CD4-positive, alpha-beta T cell (primary cell): Measurements from ENCODE around the gene CHRNB4. TPM values are rescaled to one million over a fixed set of nuclear protein-coding genes. Genes with fewer than 3 reads are reported as not detected.

Experiments used
- ATAC-seq: fragments of 200-7000 bp; cut with Tn5 transposase; one replicate; pipeline ENCODE4 v1.10.0; 2022; ENCODE audit warnings: mild to moderate bottlenecking; ENCODE audit not compliant: poor library complexity
- CTCF ChIA-PET: fragments of 350-600 bp; sonication (Branson Sonifier 250); formaldehyde crosslinking; loops from one replicate; lab custom pipeline; 2021; ENCODE audit warnings: antibody characterized with exemption, inconsistent platforms; lab: Charles Lee
- POLR2A ChIA-PET: fragments of 350-600 bp; sonication (Branson Sonifier 250); formaldehyde crosslinking; loops from one replicate; lab custom pipeline; 2021; ENCODE audit warnings: antibody characterized with exemption, inconsistent platforms; lab: Charles Lee
- DNase-seq, 14 experiments: peaks; one replicate each; pipeline ENCODE4 v3.0.0-alpha.2; 2013 to 2020; ENCODE audit warnings: mixed read lengths in 2 of 14
- H3K27ac ChIP-seq, 2 donors: one replicate each; pipeline versions ENCODE4 v1.5.1 to v1.7.0; 2013; ENCODE audit warnings: low read length in 2 of 2, low read depth in 1 of 2, mild to moderate bottlenecking in 1 of 2
- H3K27me3 ChIP-seq, 2 experiments: 1 replicate in 1 of 2; 2 replicates in 1 of 2; pipeline versions ENCODE4 v1.6.1 to v1.7.0; 2013; ENCODE audit warnings: low read length in 2 of 2, control low read depth in 1 of 2, mild to moderate bottlenecking in 1 of 2, moderate library complexity in 1 of 2; ENCODE audit not compliant: insufficient read depth in 2 of 2, control insufficient read depth in 1 of 2
- H3K36me3 ChIP-seq: one replicate; pipeline ENCODE4 v1.6.1; 2013; ENCODE audit warnings: low read length, control low read depth; ENCODE audit not compliant: insufficient read depth
- H3K4me1 ChIP-seq: one replicate; pipeline ENCODE4 v1.6.1; 2013; ENCODE audit warnings: low read length, control low read depth; ENCODE audit not compliant: insufficient read depth
- H3K4me3 ChIP-seq: one replicate; pipeline ENCODE4 v1.5.1; 2013; ENCODE audit warnings: mild to moderate bottlenecking, low read length, moderate library complexity
- H3K9me3 ChIP-seq, 2 experiments: 1 replicate in 1 of 2; 2 replicates in 1 of 2; pipeline versions ENCODE4 v1.6.1 to v1.7.0; 2013; ENCODE audit warnings: low read length in 2 of 2, mild to moderate bottlenecking in 2 of 2, control low read depth in 1 of 2, moderate library complexity in 1 of 2; ENCODE audit not compliant: control insufficient read depth in 1 of 2, insufficient read depth in 1 of 2
- H3K27ac Mint-ChIP-seq: one replicate; pipeline ENCODE4 v1.8.0; 2020; ENCODE audit warnings: mixed read lengths
- H3K27me3 Mint-ChIP-seq: one replicate; pipeline ENCODE4 v1.8.0; 2021; ENCODE audit warnings: mixed read lengths
- H3K36me3 Mint-ChIP-seq: one replicate; pipeline ENCODE4 v1.8.0; 2021; ENCODE audit warnings: low read depth, mixed read lengths
- H3K4me1 Mint-ChIP-seq: one replicate; pipeline ENCODE4 v1.8.0; 2021; ENCODE audit warnings: low read depth, mixed read lengths
- H3K4me3 Mint-ChIP-seq: one replicate; pipeline ENCODE4 v1.8.0; 2020; ENCODE audit warnings: mild to moderate bottlenecking, mixed read lengths
- H3K9me3 Mint-ChIP-seq: one replicate; pipeline ENCODE4 v1.8.0; 2020; ENCODE audit warnings: mixed read lengths
- CTCF ChIP-seq: fragments of 200-600 bp; IDR thresholded peaks from one replicate; pipeline ENCODE4 v1.8.0; 2022; ENCODE audit warnings: antibody characterized with exemption, mild to moderate bottlenecking
- intact Hi-C, 2 experiments: fragments of 100-400 bp; cut with DNase I in 1 of 2; cut with micrococcal nuclease in 1 of 2; formaldehyde crosslinking; loops; one replicate each; pipeline versions ENCODE4 v1.15.1 to v1.9.0; 2023 to 2025; cut with DNase I, micrococcal nuclease
- total RNA-seq, 174 experiments: library from RNA in 2 of 174; stranded (reverse) in 2 of 174; gene quantifications; one replicate each; pipeline ENCODE4 v1.2.3 and lab custom pipeline; 2021 to 2026

Gene CHRNB4
- total RNA-seq, 2 experiments from 2014 or later: not detected

- no peaks in the 10 kb centered on the region for H3K4me1 Mint-ChIP-seq
- Histone ChIP-seq H3K4me1 (no peaks in the 10 kb centered on the region), H3K27me3 (peaks cover 0 to 2% of the 10 kb centered on the region in 2 experiments), H3K4me3 (no peak overlapping the region), H3K27ac (no peak overlapping the region), H3K36me3 (no peaks in the 10 kb centered on the region), H3K9me3 (no peaks in the 10 kb centered on the region)
- no peaks in the 10 kb centered on the region for H3K36me3 Mint-ChIP-seq
- intact Hi-C loops: no loop called here
- H3K9me3 Mint-ChIP-seq: no peaks in the 10 kb centered on the region
- no peak overlapping the region for H3K27ac Mint-ChIP-seq
- no peak for ATAC-seq
- POLR2A ChIA-PET: no interaction called here
- CTCF ChIA-PET: no interaction called here
- H3K27me3 Mint-ChIP-seq: peaks cover 4% of the 10 kb centered on the region
- no peak for DNase-seq
- no peak overlapping the region for H3K4me3 Mint-ChIP-seq
- no peak for TF ChIP-seq CTCF
Measured at GRCh38 chr15:78605680-78606079, 35.3 kb downstream of the CHRNB4 start.

- Mint-ChIP-seq H3K9me3 (no peaks in the 10 kb centered on the region), H3K36me3 (no peaks in the 10 kb centered on the region), H3K4me3 (no peak overlapping the region), H3K27me3 (peaks cover 4% of the 10 kb centered on the region), H3K27ac (no peak overlapping the region), H3K4me1 (no peaks in the 10 kb centered on the region)
- no peaks in the 10 kb centered on the region for H3K4me1 ChIP-seq
- no peak overlapping the region for H3K27ac ChIP-seq
- intact Hi-C loops: no loop called here
- ChIA-PET CTCF (no interaction called here), POLR2A (no interaction called here)
- no peak for TF ChIP-seq CTCF
- no peak overlapping the region for H3K4me3 ChIP-seq
- no peaks in the 10 kb centered on the region for H3K36me3 ChIP-seq
- peaks cover 0 to 2% of the 10 kb centered on the region in 2 experiments for H3K27me3 ChIP-seq
- DNase-seq (no peak), ATAC-seq (no peak)
- no peaks in the 10 kb centered on the region for H3K9me3 ChIP-seq
Measured at GRCh38 chr15:78605201-78605600, 35.8 kb downstream of the CHRNB4 start.

GRCh38 chr15:78604420-78604819 lies 36.6 kb downstream of the CHRNB4 start:
- Histone ChIP-seq H3K9me3 (no peaks in the 10 kb centered on the region), H3K36me3 (no peaks in the 10 kb centered on the region), H3K27ac (no peak overlapping the region), H3K4me1 (no peaks in the 10 kb centered on the region), H3K4me3 (no peak overlapping the region), H3K27me3 (peaks cover 0 to 2% of the 10 kb centered on the region in 2 experiments)
- Mint-ChIP-seq H3K27ac (no peak overlapping the region), H3K27me3 (peaks cover 4% of the 10 kb centered on the region), H3K9me3 (no peaks in the 10 kb centered on the region), H3K36me3 (no peaks in the 10 kb centered on the region), H3K4me1 (no peaks in the 10 kb centered on the region), H3K4me3 (no peak overlapping the region)
- ChIA-PET POLR2A (no interaction called here), CTCF (no interaction called here)
- TF ChIP-seq CTCF: no peak
- intact Hi-C loops: no loop called here
- ATAC-seq (no peak), DNase-seq (no peak)
